Body of pancreas (tissue), 4 donors: Measurements from ENCODE around the gene TCN1. TPM values are rescaled to one million over a fixed set of nuclear protein-coding genes. Genes with fewer than 3 reads are reported as not detected.

Source experiments
- ATAC-seq: fragments of 150-250 bp; one replicate; pipeline ENCODE4 v1.9.1; 2016
- DNase-seq, 4 donors: peaks; one replicate each; pipeline ENCODE4 v3.0.0-alpha.2; 2019
- H3K27ac ChIP-seq, 4 donors: fragments of 200-600 bp; sonication (generic); 1 replicate in 3 of 4; 2 replicates in 1 of 4; pipeline versions ENCODE4 v1.5.1 to v1.6.1; 2016 to 2019; ENCODE audit warnings: mild to moderate bottlenecking in 1 of 4, mixed read lengths in 1 of 4, moderate library complexity in 1 of 4
- H3K27me3 ChIP-seq, 2 donors: fragments of 200-600 bp; sonication (generic); one replicate each; pipeline ENCODE4 v1.6.0; 2016; ENCODE audit warnings: mild to moderate bottlenecking in 1 of 2
- H3K36me3 ChIP-seq, 2 donors: fragments of 200-600 bp; sonication (generic); replicated peaks in 1 of 2; 2 replicates each; pipeline ENCODE4 v1.5.1; 2016; ENCODE audit warnings: low read depth in 2 of 2; ENCODE audit not compliant: insufficient read depth in 1 of 2
- H3K4me1 ChIP-seq: fragments of 200-600 bp; sonication (generic); one replicate; pipeline ENCODE4 v1.6.0; 2016
- H3K4me3 ChIP-seq, 2 donors: fragments of 200-600 bp; sonication (generic); 1 replicate in 1 of 2; 2 replicates in 1 of 2; pipeline ENCODE4 v1.5.1; 2016 to 2019
- H3K9me3 ChIP-seq, 3 donors: fragments of 200-600 bp; sonication (generic); 1 replicate in 2 of 3; 2 replicates in 1 of 3; pipeline ENCODE4 v1.5.1; 2016
- CTCF ChIP-seq, 7 experiments: fragments of 450-650 bp in 4 of 7; fragments of 200-600 bp in 3 of 7; sonication (generic) in 3 of 7; IDR thresholded peaks; one replicate each; pipeline ENCODE4 v1.5.1; 2016 to 2019; ENCODE audit warnings: antibody characterized with exemption in 7 of 7
- POLR2A ChIP-seq, 3 donors: fragments of 450-650 bp; IDR thresholded peaks; one replicate each; pipeline ENCODE4 v1.6.1; 2016; ENCODE audit warnings: antibody characterized with exemption in 3 of 3, mild to moderate bottlenecking in 2 of 3
- WGBS, 2 donors: methylation state at CpG; one replicate each; pipeline ENCODE4 v1.1.5; 2017; 5-methylcytosine and 5-hydroxymethylcytosine counted together
- intact Hi-C: fragments of 100-400 bp; cut with DNase I; formaldehyde crosslinking; loops from one replicate; pipeline ENCODE4 v1.15.1; 2023
- total RNA-seq, 2 donors: library from RNA; depleted of rRNA; stranded (reverse); fragments of >200 nt; gene quantifications; one replicate each; pipeline ENCODE4 v1.1.0, GENCODE V29; 2016

The TCN1 gene
- total RNA-seq, 2 donors from 2014 or later: 1.3 TPM; not detected in 1

GRCh38 chr11:59883597-59883996 lies 17.3 kb upstream of the TCN1 start:
- H3K4me1 ChIP-seq: no peaks in the 10 kb centered on the region
- TF ChIP-seq POLR2A (IDR thresholded peaks at IDR 0.05): no peak
- TF ChIP-seq CTCF (IDR thresholded peaks at IDR 0.05): no peak
- ATAC-seq (no peak), DNase-seq (no peak)
- H3K27ac ChIP-seq: no peak overlapping the region
- H3K9me3 ChIP-seq: no peaks in the 10 kb centered on the region
- no peaks in the 10 kb centered on the region for H3K36me3 ChIP-seq
- no peaks in the 10 kb centered on the region for H3K27me3 ChIP-seq
- WGBS, 2 donors: 95 to 97% methylated on average over 1 of the region's 1 CpG
- no peak overlapping the region for H3K4me3 ChIP-seq
- intact Hi-C loops: no loop called here

- intact Hi-C loops: no loop called here
- ATAC-seq: no peak
- Histone ChIP-seq H3K27ac (no peak overlapping the region), H3K36me3 (no peaks in the 10 kb centered on the region), H3K4me1 (peaks cover 25% of the 10 kb centered on the region), H3K9me3 (no peaks in the 10 kb centered on the region), H3K27me3 (no peaks in the 10 kb centered on the region), H3K4me3 (no peak overlapping the region)
- TF ChIP-seq CTCF (IDR thresholded peaks at IDR 0.05) (no peak), POLR2A (IDR thresholded peaks at IDR 0.05) (no peak)
- WGBS, 2 donors: 67 to 73% methylated on average over 1 of the region's 1 CpG
- DNase-seq: no peak
These were observed 13.3 kb upstream of the TCN1 start for GRCh38 chr11:59879567-59879966.

GRCh38 chr11:59878575-59878974 lies 12.3 kb upstream of the TCN1 start, which contains the start of gene OOSP3:
Gene OOSP3 (plus strand): TSS chr11:59878782. CDS start chr11:59878809, 27 bp downstream.
- Histone ChIP-seq H3K36me3 (no peaks in the 10 kb centered on the region), H3K27ac (no peak within 1 kb of the TSS), H3K9me3 (no peaks in the 10 kb centered on the region), H3K4me3 (no peak within 1 kb of the TSS), H3K4me1 (peaks cover 25% of the 10 kb centered on the region), H3K27me3 (no peaks in the 10 kb centered on the region)
- DNase-seq: no peak
- intact Hi-C loops: no loop called here
- no peak for ATAC-seq
- 70 to 83% methylated on average over 5 of the region's 5 CpGs for WGBS, 2 donors
- TF ChIP-seq POLR2A (IDR thresholded peaks at IDR 0.05): no peak
- TF ChIP-seq CTCF (IDR thresholded peaks at IDR 0.05): no peak

GRCh38 chr11:59877784-59878183 lies 11.5 kb upstream of the TCN1 start:
- intact Hi-C loops: no loop called here
- H3K27ac ChIP-seq: no peak overlapping the region
- DNase-seq (no peak), ATAC-seq (no peak)
- no peak for TF ChIP-seq POLR2A (IDR thresholded peaks at IDR 0.05)
- TF ChIP-seq CTCF (IDR thresholded peaks at IDR 0.05): no peak
- no peaks in the 10 kb centered on the region for H3K9me3 ChIP-seq
- peaks cover 25% of the 10 kb centered on the region for H3K4me1 ChIP-seq
- H3K27me3 ChIP-seq: no peaks in the 10 kb centered on the region
- H3K36me3 ChIP-seq: no peaks in the 10 kb centered on the region
- H3K4me3 ChIP-seq: no peak overlapping the region

- intact Hi-C loops: no loop called here
- no peak for TF ChIP-seq POLR2A (IDR thresholded peaks at IDR 0.05)
- no peak for TF ChIP-seq CTCF (IDR thresholded peaks at IDR 0.05)
- no peaks in the 10 kb centered on the region for H3K27me3 ChIP-seq
- H3K27ac ChIP-seq: no peak overlapping the region
- no peak overlapping the region for H3K4me3 ChIP-seq
- no peak for ATAC-seq
- no peaks in the 10 kb centered on the region for H3K36me3 ChIP-seq
- no peak for DNase-seq
- H3K4me1 ChIP-seq: peaks cover 25% of the 10 kb centered on the region
- no peaks in the 10 kb centered on the region for H3K9me3 ChIP-seq
These were observed 11.0 kb upstream of the TCN1 start for GRCh38 chr11:59877325-59877724.
